Activated naive CD8-positive, alpha-beta T cell treated with anti-CD3 and anti-CD28 coated beads, Interleukin-2, amount 10 ng/mL, durations not matched to agents 7 days and 5 days (primary cell): ENCODE results near the gene CTRL. TPM values are rescaled to one million over a fixed set of nuclear protein-coding genes. Genes with fewer than 3 reads are reported as not detected.
"Not testable (repeated sequence)": the region's sequence is repeated elsewhere in the genome, so short reads cannot be mapped to it uniquely, and the experiment has no call there.

ENCODE experiments used
- ATAC-seq: fragments of 150-1000 bp; cut with Tn5 transposase; one replicate; pipeline ENCODE4 v1.10.0; 2021; ENCODE audit warnings: low read depth, moderate library complexity
- POLR2A ChIA-PET: fragments of 350-600 bp; sonication (Branson Sonifier 250); formaldehyde crosslinking; loops from one replicate; lab custom pipeline; 2021; ENCODE audit warnings: antibody characterized with exemption; lab: Charles Lee
- DNase-seq: peaks from one replicate; pipeline ENCODE4 v3.0.0; 2021
- H3K27ac Mint-ChIP-seq: one replicate; pipeline ENCODE4 v1.8.0; 2022; ENCODE audit warnings: mild to moderate bottlenecking, mixed read lengths
- H3K27me3 Mint-ChIP-seq: one replicate; pipeline ENCODE4 v1.8.0; 2022; ENCODE audit warnings: mild to moderate bottlenecking, moderate library complexity, mixed read lengths
- H3K36me3 Mint-ChIP-seq: one replicate; pipeline ENCODE4 v1.8.0; 2021; ENCODE audit warnings: mild to moderate bottlenecking, mixed read lengths
- H3K4me1 Mint-ChIP-seq: one replicate; pipeline ENCODE4 v1.8.0; 2021; ENCODE audit warnings: mixed read lengths
- H3K4me3 Mint-ChIP-seq: one replicate; pipeline ENCODE4 v1.8.0; 2022; ENCODE audit warnings: mild to moderate bottlenecking, moderate library complexity, mixed read lengths
- H3K9me3 Mint-ChIP-seq: one replicate; pipeline ENCODE4 v1.8.0; 2021; ENCODE audit warnings: mixed read lengths
- total RNA-seq, 2 experiments: library from RNA; stranded (reverse); gene quantifications; one replicate each; pipeline ENCODE4 v1.2.3, GENCODE V29; 2021

The CTRL gene
- total RNA-seq, 2 experiments from 2014 or later: 4.9 to 7.2 TPM

DNA sequence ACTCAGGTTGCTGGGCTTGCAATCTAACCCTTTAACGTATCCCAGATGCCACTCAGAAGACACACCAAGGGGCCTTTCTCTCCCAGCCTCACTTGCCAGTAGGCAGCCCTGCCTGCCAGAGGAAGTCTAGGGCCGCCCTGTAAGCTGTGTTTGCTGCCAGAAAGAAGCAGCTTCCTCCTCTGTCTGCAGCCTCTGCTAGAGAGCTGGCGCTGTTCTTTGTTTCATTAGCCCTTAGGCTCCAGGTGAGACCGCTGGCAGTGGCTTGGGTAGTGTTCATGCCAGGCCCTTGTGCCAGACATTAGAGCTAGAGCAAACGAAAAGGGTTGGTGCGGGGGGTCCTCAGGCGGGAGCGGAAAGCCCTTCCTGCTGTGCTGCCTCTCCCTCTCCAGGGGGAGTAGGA is 8.9 kb downstream of the CTRL start:
- Mint-ChIP-seq H3K4me3 (no peak overlapping the region), H3K27me3 (no peaks in the 10 kb centered on the region), H3K27ac (no peak overlapping the region), H3K36me3 (no peaks in the 10 kb centered on the region), H3K4me1 (peaks cover 12% of the 10 kb centered on the region), H3K9me3 (no peaks in the 10 kb centered on the region)
- DNase-seq: no peak
- POLR2A ChIA-PET: no interaction called here
- ATAC-seq: no peak

DNA sequence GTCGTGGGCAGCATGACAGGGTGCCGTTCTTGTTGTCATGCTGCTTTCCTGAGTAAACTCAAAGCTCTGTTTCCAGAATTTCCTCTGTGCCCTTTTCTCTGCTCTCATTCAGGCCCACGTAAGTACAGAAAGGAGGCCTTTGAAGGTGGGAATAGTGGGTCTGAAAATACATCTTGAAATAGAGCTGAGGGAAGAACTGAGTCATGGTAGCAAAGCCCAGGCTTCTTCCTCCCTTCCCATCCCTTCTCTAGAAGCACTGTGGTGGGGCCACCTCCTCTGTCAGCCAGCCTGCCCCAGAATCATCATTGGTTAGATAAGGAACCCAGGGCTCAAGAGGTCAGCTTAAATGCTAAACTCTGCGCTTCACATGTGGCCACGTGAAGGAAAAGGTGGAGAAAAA is 9.4 kb downstream of the CTRL start:
- no peaks in the 10 kb centered on the region for H3K36me3 Mint-ChIP-seq
- peaks cover 17% of the 10 kb centered on the region for H3K4me1 Mint-ChIP-seq
- H3K27me3 Mint-ChIP-seq: no peaks in the 10 kb centered on the region
- H3K27ac Mint-ChIP-seq: peak overlapping the region; percentile 56
- ATAC-seq (no peak), DNase-seq (no peak)
- H3K4me3 Mint-ChIP-seq: no peak overlapping the region
- POLR2A ChIA-PET: no interaction called here
- no peaks in the 10 kb centered on the region for H3K9me3 Mint-ChIP-seq

GRCh38 chr16:67919622-67920221 is 11.9 kb downstream of the CTRL start:
- DNase-seq (no peak), ATAC-seq (no peak)
- Mint-ChIP-seq H3K36me3 (peaks cover 2% of the 10 kb centered on the region), H3K9me3 (no peaks in the 10 kb centered on the region), H3K27ac (no peak overlapping the region), H3K4me3 (no peak overlapping the region), H3K27me3 (no peaks in the 10 kb centered on the region), H3K4me1 (peaks cover 18% of the 10 kb centered on the region)
- POLR2A ChIA-PET: no interaction called here

DNA sequence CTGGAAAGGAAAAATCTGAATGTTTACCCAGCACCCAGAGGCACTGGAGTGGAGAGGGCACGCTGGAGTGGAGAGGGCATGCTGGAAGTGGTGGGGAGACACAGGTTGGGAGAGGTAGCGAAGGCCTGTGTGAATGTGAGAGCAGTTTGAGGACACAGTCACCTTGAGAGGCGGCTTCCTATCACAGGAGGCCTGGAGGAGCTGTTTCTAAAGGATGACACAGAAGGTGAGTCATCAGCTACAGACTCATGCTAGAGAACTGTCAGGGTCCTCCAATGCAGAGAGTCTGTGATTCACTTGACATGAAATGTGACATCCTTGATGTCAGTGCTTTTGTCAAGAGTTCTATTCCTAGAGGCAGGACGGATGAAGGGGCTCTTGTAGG is 13.8 kb downstream of the CTRL start:
- Mint-ChIP-seq H3K4me3 (no peak overlapping the region), H3K36me3 (peaks cover 3% of the 10 kb centered on the region), H3K9me3 (no peaks in the 10 kb centered on the region), H3K4me1 (peaks cover 17% of the 10 kb centered on the region), H3K27ac (peak overlapping the region; percentile 78), H3K27me3 (no peaks in the 10 kb centered on the region)
- ATAC-seq (peak; percentile 82), DNase-seq (no peak)
- POLR2A ChIA-PET: no interaction called here

GRCh38 chr16:67917140-67917851 is 14.4 kb downstream of the CTRL start:
- H3K36me3 Mint-ChIP-seq: peaks cover 3% of the 10 kb centered on the region
- H3K4me1 Mint-ChIP-seq: peaks cover 14% of the 10 kb centered on the region
- H3K27ac Mint-ChIP-seq: peak overlapping the region; percentile 78
- ATAC-seq (no peak), DNase-seq (no peak)
- H3K27me3 Mint-ChIP-seq: no peaks in the 10 kb centered on the region
- no peak overlapping the region for H3K4me3 Mint-ChIP-seq
- no peaks in the 10 kb centered on the region for H3K9me3 Mint-ChIP-seq
- POLR2A ChIA-PET: no interaction called here

GRCh38 chr16:67915831-67916723 is 15.6 kb downstream of the CTRL start:
- Mint-ChIP-seq H3K36me3 (peaks cover 3% of the 10 kb centered on the region), H3K9me3 (no peaks in the 10 kb centered on the region), H3K27me3 (no peaks in the 10 kb centered on the region), H3K27ac (no peak overlapping the region), H3K4me1 (peaks cover 12% of the 10 kb centered on the region), H3K4me3 (no peak overlapping the region)
- ATAC-seq (no peak), DNase-seq (no peak)
- POLR2A ChIA-PET: interaction anchor here (1.1 kb wide), 1 partner anchor 19 kb away, joined by 4 read pairs; no protein-coding TSS in a partner anchor

DNA sequence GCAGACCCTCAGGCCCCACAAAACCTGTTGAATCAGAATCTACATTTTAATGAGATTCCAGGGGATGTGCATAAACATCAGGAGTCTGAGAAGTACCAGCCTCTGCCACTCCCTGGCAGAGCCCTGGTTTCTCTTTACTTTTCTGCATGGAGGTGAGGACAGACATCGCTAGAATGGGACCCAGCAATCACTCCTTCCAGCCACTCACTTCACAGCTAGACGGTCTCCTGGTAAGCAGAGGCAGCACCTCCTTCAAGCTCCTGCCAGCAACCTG is 16.2 kb downstream of the CTRL start:
- ATAC-seq, H3K27ac Mint-ChIP-seq, H3K27me3 Mint-ChIP-seq, H3K36me3 Mint-ChIP-seq, H3K4me3 Mint-ChIP-seq, H3K9me3 Mint-ChIP-seq, DNase-seq: not testable (repeated sequence)
- peaks cover 15% of the 10 kb centered on the region for H3K4me1 Mint-ChIP-seq
- POLR2A ChIA-PET: interaction anchor here (1.1 kb wide), 1 partner anchor 20 kb away, joined by 4 read pairs; no protein-coding TSS in a partner anchor

DNA sequence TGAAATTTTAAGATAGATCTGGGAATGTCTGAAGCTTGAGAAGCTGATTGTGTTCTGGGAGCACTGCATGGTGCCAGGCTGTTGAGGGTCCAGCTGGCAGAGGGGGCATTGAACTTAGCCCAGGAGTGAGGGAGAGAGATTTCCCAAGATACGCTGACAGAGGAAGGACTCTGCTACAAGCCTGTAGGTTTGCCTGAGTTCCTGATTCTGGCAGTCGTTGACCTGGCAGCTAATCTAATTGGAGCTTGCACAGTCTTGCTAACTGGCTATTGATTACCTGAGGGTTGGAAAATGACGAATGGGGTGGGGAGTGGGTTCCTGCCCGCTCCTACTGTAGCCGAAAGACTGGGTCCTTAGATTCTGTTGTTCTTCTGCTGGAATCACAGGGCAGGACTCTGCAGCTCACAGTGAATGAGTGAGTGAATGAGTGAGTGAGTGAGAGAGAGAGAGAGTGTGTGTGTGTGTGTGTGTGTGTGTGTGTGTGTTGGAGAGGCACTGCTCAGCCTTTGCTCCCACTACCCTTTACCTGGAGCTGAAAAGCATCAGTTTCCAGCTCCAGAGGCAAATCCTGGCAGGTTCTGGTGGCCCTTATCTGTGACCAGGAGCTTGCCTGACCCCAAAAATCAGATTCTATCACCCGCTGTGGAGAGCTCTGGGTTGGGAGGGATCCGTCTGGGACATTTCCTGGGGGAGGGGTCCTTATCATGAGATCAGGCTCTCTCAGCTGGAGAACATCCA is 16.7 kb downstream of the CTRL start:
- Mint-ChIP-seq H3K36me3 (peaks cover 3% of the 10 kb centered on the region), H3K4me3 (no peak overlapping the region), H3K27me3 (no peaks in the 10 kb centered on the region), H3K9me3 (no peaks in the 10 kb centered on the region), H3K4me1 (peaks cover 19% of the 10 kb centered on the region), H3K27ac (no peak overlapping the region)
- ATAC-seq (no peak), DNase-seq (no peak)
- POLR2A ChIA-PET: interaction anchor here (0.7 to 1.1 kb wide), 2 partner anchors 18 to 21 kb away, joined by 3 to 4 read pairs; no protein-coding TSS in a partner anchor

DNA sequence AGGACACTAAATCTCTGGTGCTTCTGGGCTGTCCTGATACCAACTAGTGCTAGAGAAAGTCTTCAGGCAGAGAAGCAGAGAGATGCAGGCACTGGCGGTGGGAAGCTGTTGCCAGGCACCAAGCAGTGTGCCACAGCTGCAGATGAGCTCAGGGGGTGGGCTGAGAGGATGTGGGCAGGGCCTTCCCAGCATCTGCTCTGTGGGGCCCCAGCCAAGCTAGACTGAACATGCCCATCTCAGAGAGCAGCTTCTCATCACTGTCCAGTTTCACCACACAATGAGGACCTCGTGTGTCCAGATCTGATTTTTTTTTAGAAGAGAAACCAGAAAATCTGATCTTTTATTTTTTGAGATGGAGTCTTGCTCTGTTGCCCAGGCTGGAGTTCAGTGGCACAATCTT is 21.5 kb downstream of the CTRL start:
- H3K4me1 Mint-ChIP-seq: peaks cover 13% of the 10 kb centered on the region
- peaks cover 3% of the 10 kb centered on the region for H3K36me3 Mint-ChIP-seq
- ATAC-seq (peak; percentile 100), DNase-seq (no peak)
- H3K4me3 Mint-ChIP-seq: no peak overlapping the region
- POLR2A ChIA-PET: interaction anchor here (1.9 kb wide), 1 partner anchor 25 kb away, joined by 4 read pairs; no protein-coding TSS in a partner anchor
- peak overlapping the region; percentile 70 for H3K27ac Mint-ChIP-seq
- no peaks in the 10 kb centered on the region for H3K27me3 Mint-ChIP-seq
- H3K9me3 Mint-ChIP-seq: no peaks in the 10 kb centered on the region

GRCh38 chr16:67909056-67909742 is 22.5 kb downstream of the CTRL start:
- Mint-ChIP-seq H3K4me3 (peak overlapping the region; percentile 47), H3K27ac (no peak overlapping the region)
- POLR2A ChIA-PET: no interaction called here

GRCh38 chr16:67907397-67908180 is 24.1 kb downstream of the CTRL start:
- H3K27ac Mint-ChIP-seq: peak overlapping the region; percentile 64
- H3K9me3 Mint-ChIP-seq: no peaks in the 10 kb centered on the region
- no peak for DNase-seq
- H3K27me3 Mint-ChIP-seq: no peaks in the 10 kb centered on the region
- POLR2A ChIA-PET: no interaction called here
- peaks cover 13% of the 10 kb centered on the region for H3K4me1 Mint-ChIP-seq
- peaks cover 3% of the 10 kb centered on the region for H3K36me3 Mint-ChIP-seq
- no peak for ATAC-seq
- no peak overlapping the region for H3K4me3 Mint-ChIP-seq

More at GRCh38 chr16:67909056-67909742, 22.5 kb downstream of the CTRL start:
- no peak for ATAC-seq
- Mint-ChIP-seq H3K36me3 (peaks cover 2% of the 10 kb centered on the region), H3K4me1 (peaks cover 13% of the 10 kb centered on the region), H3K27me3 (no peaks in the 10 kb centered on the region), H3K9me3 (no peaks in the 10 kb centered on the region)
- no peak for DNase-seq

- POLR2A ChIA-PET: no interaction called here
- DNase-seq (no peak), ATAC-seq (no peak)
- Mint-ChIP-seq H3K4me3 (no peak overlapping the region), H3K9me3 (no peaks in the 10 kb centered on the region), H3K4me1 (no peaks in the 10 kb centered on the region), H3K36me3 (peaks cover 3% of the 10 kb centered on the region), H3K27ac (no peak overlapping the region), H3K27me3 (no peaks in the 10 kb centered on the region)
These were observed 28.8 kb downstream of the CTRL start for GRCh38 chr16:67902831-67903230.
